K562 treated with DMSO at 1 percent for 48 hours (cell line): ENCODE results near the gene SPATA22. TPM values are rescaled to one million over a fixed set of nuclear protein-coding genes. Genes with fewer than 3 reads are reported as not detected.

Experiments
- total RNA-seq: library from RNA; unstranded; fragments of 300-600 nt; gene quantifications from 2 replicates; pipeline ENCODE4 v1.2.3, GENCODE V29; 2022; ENCODE audit warnings: low replicate concordance; ENCODE audit errors: extremely low read depth

SPATA22 gene
- not detected in 2 replicates for total RNA-seq

GRCh38 chr17:3471599-3471998 is at the start of gene SPATA22:
TSS of gene SPATA22 (minus strand) at chr17:3471819. CDS start at chr17:3469325, 2,494 bp downstream.

GRCh38 chr17:3475812-3476610 is 4.4 kb upstream of the SPATA22 start, which contains the start of gene ASPA:
TSS of gene ASPA (plus strand) at chr17:3475997. CDS start at chr17:3476160, 163 bp downstream.

GRCh38 chr17:3433741-3434140 is 37.9 kb downstream of the SPATA22 start, which contains the start of gene OR1E2:
TSS of gene OR1E2 (minus strand) at chr17:3433841. CDS start at chr17:3433841, 0 bp downstream.

GRCh38 chr17:3411070-3411469 is 60.5 kb downstream of the SPATA22 start, which contains the start of gene OR3A3:
TSS of gene OR3A3 (plus strand) at chr17:3411370.

GRCh38 chr17:3398310-3398709 is 73.3 kb downstream of the SPATA22 start, which contains the start of gene OR1E1:
TSS of gene OR1E1 (minus strand) at chr17:3398410. CDS start at chr17:3398410, 0 bp downstream.

Other genes with a start within 250 kb of the SPATA22 start
- not detected in 2 replicates for gene OR3A1, start 173.5 kb downstream of the SPATA22 start, total RNA-seq
- gene OR3A2, start 85.5 kb downstream of the SPATA22 start, total RNA-seq: not detected in 2 replicates
- not detected in 2 replicates for gene OR1E1, start 73.4 kb downstream of the SPATA22 start, total RNA-seq
- not detected in 2 replicates for gene OR3A3, start 60.4 kb downstream of the SPATA22 start, total RNA-seq
- gene OR1E2, start 38.0 kb downstream of the SPATA22 start, total RNA-seq: not detected in 2 replicates
- not detected in 2 replicates for gene ASPA, start 4.2 kb upstream of the SPATA22 start, total RNA-seq
- gene TRPV3, start 86.0 kb upstream of the SPATA22 start, total RNA-seq: not detected in 2 replicates
- gene TRPV1, start 137.6 kb upstream of the SPATA22 start, total RNA-seq: not detected in 2 replicates
- not detected in 2 replicates for gene SHPK, start 164.4 kb upstream of the SPATA22 start, total RNA-seq
- gene CTNS, start 164.9 kb upstream of the SPATA22 start, total RNA-seq: not detected in 2 replicates
- gene TAX1BP3, start 196.8 kb upstream of the SPATA22 start, total RNA-seq: not detected in 2 replicates
- gene EMC6, start 197.0 kb upstream of the SPATA22 start, total RNA-seq: not detected in 2 replicates
- not detected in 2 replicates for gene P2RX5, start 224.3 kb upstream of the SPATA22 start, total RNA-seq